ENCODE measurements around the gene GRM6.

Gene GRM6

GRCh38 chr5:178984145-178985072 lies 10.7 kb downstream of the GRM6 start:
- DNase-seq (ENCODE audit: low read depth, low spot score): no peak

- no peak for DNase-seq (ENCODE audit: low read depth, low spot score)
These were observed 11.4 kb downstream of the GRM6 start for GRCh38 chr5:178983728-178984127.

- no peak for DNase-seq (ENCODE audit: low read depth, low spot score)
These were observed 12.2 kb downstream of the GRM6 start for GRCh38 chr5:178982941-178983340.

- no peak for DNase-seq (ENCODE audit: low read depth, low spot score)
These were observed 13.7 kb downstream of the GRM6 start for GRCh38 chr5:178981381-178981780.

- no peak for DNase-seq (ENCODE audit: low read depth, low spot score)
These were observed 29.6 kb downstream of the GRM6 start for GRCh38 chr5:178965465-178966055.

- DNase-seq (ENCODE audit: low read depth, low spot score): no peak
These were observed 53.8 kb downstream of the GRM6 start for GRCh38 chr5:178941361-178941760.

GRCh38 chr5:178940569-178941360 lies 54.4 kb downstream of the GRM6 start, which contains the start of gene ZNF454:
ZNF454 (plus strand) TSS chr5:178941198; CDS start chr5:178942792, 1,594 bp downstream.
- DNase-seq (ENCODE audit: low read depth, low spot score): peak; percentile 79

GRCh38 chr5:178931846-178932760 lies 63.0 kb downstream of the GRM6 start:
- DNase-seq (ENCODE audit: low read depth, low spot score): no peak
